ENCODE data around the gene YWHAE.
"Not testable (repeated sequence)": the region's sequence is repeated elsewhere in the genome, so short reads cannot be mapped to it uniquely, and the experiment has no call there.

The YWHAE gene

GRCh38 chr17:1373707-1374237, 26.2 kb downstream of the YWHAE start:
- no peak for DNase-seq

DNA sequence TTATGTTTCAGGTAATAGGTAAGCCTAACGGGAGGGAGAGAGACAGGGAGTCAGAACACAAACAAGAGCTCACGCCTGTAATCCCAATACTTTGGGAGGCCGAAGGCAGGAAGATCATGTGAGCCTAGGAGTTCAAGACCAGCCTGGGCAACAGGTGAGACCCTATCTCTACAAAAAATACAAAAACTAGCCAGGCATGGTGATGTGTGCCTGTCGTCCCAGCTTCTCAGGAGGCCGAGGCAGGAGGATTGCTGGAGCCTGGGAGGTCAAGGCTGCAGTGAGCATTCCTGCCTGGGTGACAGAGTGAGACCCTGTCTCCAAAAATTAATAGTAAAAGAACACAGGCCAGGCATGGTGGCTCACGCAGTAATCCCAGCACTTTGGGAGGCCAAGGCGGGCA, 27.4 kb downstream of the YWHAE start:
- no peak for DNase-seq

- DNase-seq = no peak
Observed at GRCh38 chr17:1371893-1372590, 28.0 kb downstream of the YWHAE start.

DNA sequence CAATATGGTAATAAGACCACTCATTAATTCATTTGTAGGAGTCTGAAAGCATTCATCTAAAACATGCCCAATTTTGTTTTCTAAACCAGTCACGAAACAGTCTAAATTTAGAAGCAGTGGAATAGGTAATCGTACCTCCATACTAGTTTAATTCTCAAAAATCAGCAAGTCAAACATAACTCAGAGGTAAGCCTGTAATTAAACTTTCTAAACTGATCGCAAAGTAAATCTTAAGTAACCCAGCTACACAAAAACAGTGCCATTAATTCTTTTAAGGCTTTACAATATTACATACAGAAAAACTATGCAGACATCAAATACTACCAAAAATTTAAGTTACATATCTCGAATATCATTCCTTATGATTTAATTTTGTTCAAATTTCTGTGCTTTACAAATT, 31.4 kb downstream of the YWHAE start:
- no peak for DNase-seq

DNA sequence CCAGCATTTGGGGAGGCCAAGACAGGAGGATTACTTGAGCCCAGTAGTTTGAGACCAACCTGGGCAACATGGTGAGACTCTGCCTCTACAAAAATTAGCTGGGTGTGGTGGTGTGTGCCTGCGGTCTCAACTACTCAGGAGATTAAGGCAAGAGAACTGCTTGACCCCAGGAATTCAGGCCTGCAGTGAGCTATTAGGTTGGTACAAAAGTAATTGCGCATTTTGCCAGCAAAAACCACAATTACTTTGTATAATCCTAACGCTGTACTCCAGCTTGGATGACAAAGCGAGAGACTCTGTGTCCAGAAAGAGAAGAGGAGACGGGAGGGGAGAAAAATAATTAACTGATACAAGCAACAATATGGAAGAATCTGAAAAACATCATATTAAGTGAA, 32.7 kb downstream of the YWHAE start:
- peak; percentile 19 for DNase-seq

GRCh38 chr17:1366234-1366633, 33.8 kb downstream of the YWHAE start:
- no peak for DNase-seq

- DNase-seq = peak; percentile 76
Observed at GRCh38 chr17:1365445-1366039, 34.5 kb downstream of the YWHAE start.

DNA sequence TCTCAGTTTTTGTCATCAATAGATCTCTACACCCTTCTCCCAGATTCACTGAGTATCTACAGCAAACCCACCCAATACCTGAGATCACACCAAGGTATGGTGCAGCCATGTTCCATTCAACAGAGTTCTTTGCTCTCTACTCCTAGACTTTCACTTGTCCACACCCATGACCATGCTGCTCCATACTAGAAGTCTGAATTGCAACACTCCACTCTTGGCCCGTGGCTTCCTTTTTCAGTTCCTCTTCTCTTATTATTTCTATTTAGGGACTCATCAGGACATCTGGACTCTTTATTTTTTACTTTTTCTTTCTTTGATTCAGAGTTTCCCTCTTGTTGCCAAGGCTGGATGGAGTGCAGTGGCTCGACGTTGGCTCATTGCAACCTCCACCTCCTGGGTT, 37.1 kb downstream of the YWHAE start:
- no peak for DNase-seq

GRCh38 chr17:1362065-1362848, 37.8 kb downstream of the YWHAE start:
- no peak for DNase-seq

- no peak for DNase-seq
Observed at GRCh38 chr17:1360975-1361374, 39.0 kb downstream of the YWHAE start.

DNA sequence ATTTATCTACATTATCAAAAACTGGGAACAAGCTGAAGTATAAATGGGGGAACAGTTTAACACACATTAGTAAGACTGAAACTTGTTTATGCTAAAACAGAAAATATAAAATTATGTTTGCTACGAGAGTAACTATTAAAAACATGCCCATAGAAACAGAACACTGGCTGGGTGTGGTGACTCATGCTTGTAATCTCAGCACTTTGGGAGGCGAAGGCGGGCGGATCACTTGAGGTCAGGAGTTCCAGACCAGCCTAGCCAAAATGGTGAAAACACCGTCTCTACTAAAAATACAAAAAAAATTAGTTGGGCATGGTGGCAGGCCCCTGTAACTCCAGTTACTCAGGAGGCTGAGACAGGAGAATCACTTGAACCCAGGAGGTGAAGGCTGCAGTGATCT, 39.7 kb downstream of the YWHAE start:
- not testable (repeated sequence) for DNase-seq

DNA sequence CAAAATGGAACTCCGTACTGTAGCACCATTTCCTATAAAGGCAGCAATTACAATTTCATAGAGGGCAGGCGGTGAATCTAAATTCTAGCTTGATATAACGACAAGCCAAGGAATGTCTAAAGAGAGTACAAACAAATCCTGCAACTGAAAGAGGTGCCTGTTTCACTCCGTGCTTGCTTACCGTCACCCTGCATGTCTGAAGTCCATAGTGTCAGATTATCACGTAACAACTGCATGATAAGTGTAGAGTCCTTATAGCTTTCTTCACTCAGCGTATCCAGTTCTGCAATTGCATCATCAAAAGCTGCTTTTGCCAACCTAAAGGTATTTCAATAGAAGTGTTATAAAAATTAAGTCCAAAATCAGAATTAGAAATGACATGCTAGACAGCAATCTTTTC, 46.0 kb downstream of the YWHAE start:
- no peak for DNase-seq

DNA sequence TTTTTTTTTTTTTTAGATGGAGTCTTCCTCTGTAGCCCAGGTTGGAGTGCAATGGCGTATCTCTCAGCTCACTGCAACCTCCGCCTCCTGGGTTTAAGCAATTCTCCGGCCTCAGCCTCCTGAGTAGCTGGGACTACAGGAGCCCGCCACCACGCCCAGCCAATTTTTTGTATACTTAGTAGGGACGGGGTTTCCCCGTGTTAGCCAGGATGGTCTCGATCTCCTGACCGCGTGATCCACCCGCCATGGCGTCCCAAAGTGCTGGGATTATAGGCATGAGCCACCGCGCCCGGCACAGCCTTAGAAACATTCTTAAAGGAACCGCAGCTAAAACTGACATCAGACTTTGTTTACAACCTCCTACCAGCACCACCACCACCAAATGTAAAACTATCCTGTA, 47.5 kb downstream of the YWHAE start:
- not testable (repeated sequence) for DNase-seq

DNA sequence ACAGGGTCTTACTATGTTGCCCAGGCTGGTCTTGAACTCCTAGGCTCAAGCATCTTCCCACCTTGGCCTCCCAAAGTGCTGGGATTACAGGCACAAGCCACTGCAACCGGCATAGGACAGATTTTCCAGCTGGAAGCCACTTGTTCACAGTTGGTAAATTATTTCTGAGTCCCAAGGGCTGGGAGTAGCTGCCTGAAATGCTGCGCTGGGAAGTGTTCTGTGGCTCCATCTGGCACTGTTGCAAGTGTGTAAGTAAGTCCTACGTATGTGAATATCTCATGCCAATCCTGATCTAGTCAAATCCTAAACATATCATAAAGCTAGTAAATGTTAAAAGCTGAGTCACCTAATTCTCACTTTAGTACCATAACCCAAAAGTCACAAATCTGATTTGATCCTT, 48.1 kb downstream of the YWHAE start:
- no peak for DNase-seq

DNA sequence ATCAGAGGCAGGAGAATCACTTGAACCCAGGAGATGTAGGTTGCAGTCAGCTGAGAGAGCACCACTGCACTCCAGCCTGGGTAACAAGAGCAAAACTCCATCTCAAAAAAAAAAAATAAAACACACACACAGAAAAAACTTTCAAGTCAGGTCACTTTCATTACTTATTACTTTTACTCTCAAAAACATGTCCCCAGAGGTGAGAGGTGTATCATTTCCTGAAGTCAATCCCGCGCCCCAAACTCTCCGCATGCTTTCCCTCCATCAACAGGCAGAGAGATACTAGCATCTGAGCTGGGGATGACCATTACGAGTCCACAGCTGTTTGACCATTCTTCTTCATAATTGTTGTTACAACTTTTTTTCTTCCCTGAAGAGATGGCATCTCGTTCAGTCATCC, 48.7 kb downstream of the YWHAE start:
- no peak for DNase-seq

DNA sequence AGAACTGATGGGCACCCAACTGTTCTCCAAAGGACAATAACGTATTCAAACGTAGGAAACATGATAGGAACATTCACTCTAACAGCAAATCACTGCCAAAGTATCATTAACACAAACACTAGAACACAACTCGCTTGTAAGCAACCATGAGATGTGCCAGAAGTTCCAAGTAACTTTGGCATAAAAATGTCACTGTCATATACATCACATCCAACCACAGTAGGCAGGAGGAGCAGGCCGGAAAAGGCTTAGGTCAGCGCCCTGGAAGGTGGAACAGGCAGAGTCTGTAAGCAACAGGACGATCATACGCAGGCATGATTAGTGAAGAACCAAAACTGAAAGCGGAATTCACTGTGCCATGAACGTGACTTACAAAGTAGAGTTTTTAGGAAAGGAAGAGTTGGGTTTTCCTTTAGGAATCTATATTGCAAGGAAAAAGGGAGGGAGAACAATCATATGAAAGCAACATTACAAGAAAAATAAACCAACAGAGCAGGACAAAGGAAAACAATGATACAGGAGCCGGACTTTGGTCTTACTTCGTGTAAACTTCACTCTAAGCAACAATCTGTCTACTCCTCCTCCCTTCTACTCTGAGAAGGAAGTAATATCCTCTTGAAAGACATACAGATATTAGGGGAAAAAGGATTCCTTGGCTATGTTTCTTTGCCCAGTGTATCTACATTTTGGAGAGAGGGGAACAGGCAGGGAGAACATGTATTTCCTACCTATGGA, 52.3 kb downstream of the YWHAE start:
- no peak for DNase-seq

DNA sequence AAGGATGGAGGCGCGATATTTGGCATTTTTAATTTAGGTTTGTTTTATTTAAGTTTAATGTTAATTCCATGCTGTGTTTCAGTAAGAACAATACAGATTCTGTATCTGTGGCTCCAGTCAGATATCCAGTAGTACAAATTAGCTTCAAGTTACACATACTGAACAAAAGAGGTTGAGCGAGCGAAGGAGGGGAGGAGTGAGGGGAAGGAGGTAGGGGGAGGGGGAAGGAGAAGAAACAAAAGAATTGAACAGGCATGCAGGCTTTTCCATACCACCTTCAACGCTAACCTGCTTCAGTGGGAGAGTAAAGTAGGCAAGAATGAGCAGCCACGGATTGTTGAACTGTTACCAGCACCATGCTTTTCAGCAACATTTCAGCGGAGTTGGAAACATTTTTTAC, 55.5 kb downstream of the YWHAE start:
- no peak for DNase-seq

- DNase-seq = no peak
Observed at GRCh38 chr17:1343554-1343953, 56.5 kb downstream of the YWHAE start.

- no peak for DNase-seq
Observed at GRCh38 chr17:1340371-1340770, 59.7 kb downstream of the YWHAE start.

DNA sequence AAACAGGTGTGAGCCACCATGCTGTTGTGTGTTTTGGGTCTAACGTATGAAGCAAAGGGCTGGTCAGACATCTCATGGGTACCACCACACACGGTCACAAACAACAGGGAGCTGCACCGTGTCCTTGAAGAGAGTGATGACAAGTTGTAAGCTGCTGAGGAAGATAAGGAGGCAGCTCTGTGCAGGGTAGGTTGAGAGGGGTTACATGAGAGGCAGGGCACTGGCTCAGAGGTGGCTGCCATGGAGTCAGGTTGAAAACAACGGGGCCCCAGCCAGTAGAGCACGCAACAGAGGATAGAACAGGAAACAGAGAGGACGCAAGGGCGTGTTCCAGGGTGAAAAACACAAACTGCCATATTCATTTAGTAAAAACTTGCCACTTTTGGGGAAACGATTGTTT, 68.3 kb downstream of the YWHAE start:
- DNase-seq = no peak

- no peak for DNase-seq
Observed at GRCh38 chr17:1329745-1330343, 70.2 kb downstream of the YWHAE start.

DNA sequence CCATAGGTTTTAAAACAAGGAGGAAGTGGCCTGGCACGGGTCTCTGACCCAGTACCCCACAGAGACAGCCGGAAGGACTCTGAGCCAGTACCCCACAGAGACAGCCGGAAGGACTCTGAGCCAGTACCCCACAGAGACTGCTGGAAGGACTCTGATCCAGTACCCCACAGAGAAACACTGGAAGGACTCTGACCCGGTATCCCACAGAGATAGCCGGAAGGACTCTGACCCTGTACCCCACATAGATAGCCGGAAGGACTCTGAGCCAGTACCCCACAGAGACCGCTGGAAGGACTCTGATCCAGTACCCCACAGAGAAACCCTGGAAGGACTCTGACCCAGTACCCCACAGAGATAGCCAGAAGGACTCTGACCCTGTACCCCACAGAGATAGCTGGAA, 71.6 kb downstream of the YWHAE start:
- DNase-seq = no peak

DNA sequence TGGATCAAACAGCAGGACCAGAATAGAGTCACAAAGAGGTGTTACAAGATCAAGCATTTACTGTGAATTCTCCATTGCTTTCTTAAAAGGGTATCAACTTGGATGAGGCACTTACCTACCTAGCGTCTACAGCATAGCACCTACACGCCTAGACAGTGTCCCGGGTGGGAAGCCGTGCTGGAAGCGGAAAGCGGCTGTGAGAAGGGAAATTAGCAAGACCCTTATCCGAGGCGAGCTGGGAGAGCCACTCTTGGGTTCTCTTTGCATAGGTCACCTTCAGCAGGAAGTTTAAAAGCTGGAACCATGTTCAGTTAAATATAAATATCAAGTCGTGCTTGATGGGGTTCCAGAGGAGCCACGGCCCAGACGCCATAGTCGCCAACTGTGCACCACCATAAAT, 74.3 kb downstream of the YWHAE start:
- DNase-seq = no peak
